ENCODE results near the gene POMT1.

The POMT1 gene

DNA sequence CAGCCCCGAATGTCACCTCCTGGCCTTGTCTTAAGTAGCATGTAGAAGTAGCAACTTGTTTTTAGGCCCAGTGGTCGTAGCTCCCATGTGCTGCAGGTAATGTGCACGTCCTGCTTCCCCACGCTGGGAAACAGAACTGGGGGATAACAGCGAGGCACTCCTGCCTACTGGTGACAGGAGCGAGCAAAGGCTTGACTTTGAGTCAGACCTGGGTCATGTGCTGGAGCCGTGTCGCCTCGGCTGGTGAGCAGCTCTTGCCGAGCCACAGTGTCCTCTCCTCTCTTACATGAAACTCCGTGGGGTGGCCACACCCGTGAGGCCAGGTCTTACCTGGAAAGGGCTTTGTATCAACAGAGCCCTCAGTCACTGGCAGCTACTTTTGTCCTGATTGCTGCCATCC lies 17.5 kb upstream of the POMT1 start:
- no peak overlapping the region for H3K9ac ChIP-seq
- H3K27ac ChIP-seq: no peak overlapping the region

GRCh38 chr9:131485728-131486422 lies 16.8 kb upstream of the POMT1 start:
- Histone ChIP-seq H2AFZ (no peak overlapping the region), H3K79me2 (peaks cover 2% of the 10 kb centered on the region), H3K4me2 (ENCODE audit: low read length) (no peak overlapping the region), H3K9ac (no peak overlapping the region), H3K27ac (no peak overlapping the region), H3K36me3 (ENCODE audit: control insufficient read depth, insufficient read depth, low read length) (no peaks in the 10 kb centered on the region), H3K27me3 (ENCODE audit: control insufficient read depth, insufficient read depth, low read length) (no peaks in the 10 kb centered on the region), H3K9me3 (ENCODE audit: control insufficient read depth, low read length) (no peaks in the 10 kb centered on the region), H3K4me1 (no peaks in the 10 kb centered on the region), H3K4me3 (ENCODE audit: low read depth, low read length) (no peak overlapping the region)
- no peak for TF ChIP-seq CTCF (IDR thresholded peaks at IDR 0.05)

More for the DNA sequence above, 17.5 kb upstream of the POMT1 start:
- Histone ChIP-seq H3K4me2 (ENCODE audit: low read length) (no peak overlapping the region), H3K36me3 (ENCODE audit: control insufficient read depth, insufficient read depth, low read length) (no peaks in the 10 kb centered on the region), H3K27me3 (ENCODE audit: control insufficient read depth, insufficient read depth, low read length) (no peaks in the 10 kb centered on the region), H3K79me2 (peaks cover 2% of the 10 kb centered on the region), H2AFZ (no peak overlapping the region), H3K9me3 (ENCODE audit: control insufficient read depth, low read length) (no peaks in the 10 kb centered on the region), H3K4me1 (no peaks in the 10 kb centered on the region), H3K4me3 (ENCODE audit: low read depth, low read length) (no peak overlapping the region)
- no peak for TF ChIP-seq CTCF (IDR thresholded peaks at IDR 0.05)

GRCh38 chr9:131487001-131487400 lies 15.7 kb upstream of the POMT1 start:
- H2AFZ ChIP-seq: no peak overlapping the region
- no peaks in the 10 kb centered on the region for H3K4me1 ChIP-seq
- H3K27ac ChIP-seq: no peak overlapping the region
- no peak overlapping the region for H3K4me2 ChIP-seq (ENCODE audit: low read length)
- H3K36me3 ChIP-seq (ENCODE audit: control insufficient read depth, insufficient read depth, low read length): no peaks in the 10 kb centered on the region
- H3K79me2 ChIP-seq: no peaks in the 10 kb centered on the region
- H3K27me3 ChIP-seq (ENCODE audit: control insufficient read depth, insufficient read depth, low read length): no peaks in the 10 kb centered on the region
- H3K9me3 ChIP-seq (ENCODE audit: control insufficient read depth, low read length): no peaks in the 10 kb centered on the region
- no peak for TF ChIP-seq CTCF (IDR thresholded peaks at IDR 0.05)
- no peak overlapping the region for H3K9ac ChIP-seq
- no peak overlapping the region for H3K4me3 ChIP-seq (ENCODE audit: low read depth, low read length)

- Histone ChIP-seq H3K9me3 (ENCODE audit: control insufficient read depth, low read length) (no peaks in the 10 kb centered on the region), H3K9ac (no peak overlapping the region), H3K4me2 (ENCODE audit: low read length) (no peak overlapping the region), H3K27ac (no peak overlapping the region), H3K79me2 (no peaks in the 10 kb centered on the region), H3K4me1 (no peaks in the 10 kb centered on the region), H3K36me3 (ENCODE audit: control insufficient read depth, insufficient read depth, low read length) (no peaks in the 10 kb centered on the region), H3K4me3 (ENCODE audit: low read depth, low read length) (no peak overlapping the region), H3K27me3 (ENCODE audit: control insufficient read depth, insufficient read depth, low read length) (no peaks in the 10 kb centered on the region), H2AFZ (no peak overlapping the region)
- no peak for TF ChIP-seq CTCF (IDR thresholded peaks at IDR 0.05)
Observed at GRCh38 chr9:131487621-131488031, 15.1 kb upstream of the POMT1 start.

GRCh38 chr9:131490514-131490913 lies 12.2 kb upstream of the POMT1 start:
- no peaks in the 10 kb centered on the region for H3K36me3 ChIP-seq (ENCODE audit: control insufficient read depth, insufficient read depth, low read length)
- no peak overlapping the region for H3K27ac ChIP-seq
- no peak overlapping the region for H2AFZ ChIP-seq
- no peak overlapping the region for H3K4me3 ChIP-seq (ENCODE audit: low read depth, low read length)
- no peaks in the 10 kb centered on the region for H3K27me3 ChIP-seq (ENCODE audit: control insufficient read depth, insufficient read depth, low read length)
- H3K4me2 ChIP-seq (ENCODE audit: low read length): no peak overlapping the region
- H3K79me2 ChIP-seq: no peaks in the 10 kb centered on the region
- H3K9ac ChIP-seq: no peak overlapping the region
- H3K4me1 ChIP-seq: no peaks in the 10 kb centered on the region
- no peak for TF ChIP-seq CTCF (IDR thresholded peaks at IDR 0.05)
- H3K9me3 ChIP-seq (ENCODE audit: control insufficient read depth, low read length): no peaks in the 10 kb centered on the region

Data from parathyroid adenoma (tissue), 2 donors.